B cell (primary cell): ENCODE measurements around the gene DIS3L2.

Source experiments
- EZH2 ChIP-seq: IDR thresholded peaks from 2 replicates; pipeline ENCODE4 v1.6.1; 2012; ENCODE audit warnings: borderline replicate concordance, low read depth, mild to moderate bottlenecking, moderate library complexity, low read length; ENCODE audit not compliant: insufficient read depth, poor library complexity, severe bottlenecking
- TF ChIP-seq, protein P1 (sequence below): fragments of 200-600 bp; IDR thresholded peaks from one replicate; pipeline ENCODE4 v1.8.0; 2022; ENCODE audit warnings: antibody characterized with exemption, mild to moderate bottlenecking

GRCh38 chr2:232228332-232228731, 266.8 kb downstream of the DIS3L2 start:
- TF ChIP-seq, protein P1, sequence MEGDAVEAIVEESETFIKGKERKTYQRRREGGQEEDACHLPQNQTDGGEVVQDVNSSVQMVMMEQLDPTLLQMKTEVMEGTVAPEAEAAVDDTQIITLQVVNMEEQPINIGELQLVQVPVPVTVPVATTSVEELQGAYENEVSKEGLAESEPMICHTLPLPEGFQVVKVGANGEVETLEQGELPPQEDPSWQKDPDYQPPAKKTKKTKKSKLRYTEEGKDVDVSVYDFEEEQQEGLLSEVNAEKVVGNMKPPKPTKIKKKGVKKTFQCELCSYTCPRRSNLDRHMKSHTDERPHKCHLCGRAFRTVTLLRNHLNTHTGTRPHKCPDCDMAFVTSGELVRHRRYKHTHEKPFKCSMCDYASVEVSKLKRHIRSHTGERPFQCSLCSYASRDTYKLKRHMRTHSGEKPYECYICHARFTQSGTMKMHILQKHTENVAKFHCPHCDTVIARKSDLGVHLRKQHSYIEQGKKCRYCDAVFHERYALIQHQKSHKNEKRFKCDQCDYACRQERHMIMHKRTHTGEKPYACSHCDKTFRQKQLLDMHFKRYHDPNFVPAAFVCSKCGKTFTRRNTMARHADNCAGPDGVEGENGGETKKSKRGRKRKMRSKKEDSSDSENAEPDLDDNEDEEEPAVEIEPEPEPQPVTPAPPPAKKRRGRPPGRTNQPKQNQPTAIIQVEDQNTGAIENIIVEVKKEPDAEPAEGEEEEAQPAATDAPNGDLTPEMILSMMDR: no peak
- no peak for TF ChIP-seq EZH2
